GM10266 (cell line): ENCODE data around the gene PCGF1.
"Not testable (repeated sequence)": the region's sequence is repeated elsewhere in the genome, so short reads cannot be mapped to it uniquely, and the experiment has no call there.

Source experiments
- DNase-seq: peaks from one replicate; pipeline ENCODE4 v3.0.0; 2012; ENCODE audit errors: extremely low spot score
- CTCF ChIP-seq: IDR thresholded peaks from 2 replicates; pipeline ENCODE4 v1.5.1; 2012; ENCODE audit warnings: mild to moderate bottlenecking, low read depth; ENCODE audit not compliant: control insufficient read depth, insufficient read depth; ENCODE audit errors: missing control alignments

PCGF1 gene

GRCh38 chr2:74472086-74472944, 35.2 kb downstream of the PCGF1 start, which contains the start of gene MRPL53:
TSS of gene MRPL53 (minus strand) at chr2:74472680. CDS start at chr2:74472660, 20 bp downstream.
- TF ChIP-seq CTCF, result no peak

GRCh38 chr2:74471332-74472065, 36.0 kb downstream of the PCGF1 start:
- no peak for TF ChIP-seq CTCF
- DNase-seq, result no peak

More at GRCh38 chr2:74472086-74472944, 35.2 kb downstream of the PCGF1 start, which contains the start of gene MRPL53:
- peak; percentile 83 for DNase-seq

GRCh38 chr2:74470742-74471141, 36.8 kb downstream of the PCGF1 start:
- not testable (repeated sequence) for DNase-seq

GRCh38 chr2:74464406-74464805, 43.1 kb downstream of the PCGF1 start:
- no peak for DNase-seq
- TF ChIP-seq CTCF, result no peak

- no peak for TF ChIP-seq CTCF
- no peak for DNase-seq
These were observed 44.7 kb downstream of the PCGF1 start for GRCh38 chr2:74462786-74463105.

GRCh38 chr2:74462054-74462785, 45.3 kb downstream of the PCGF1 start:
- no peak for DNase-seq

More at GRCh38 chr2:74462054-74462785, 45.3 kb downstream of the PCGF1 start:
- TF ChIP-seq CTCF, result no peak
